Adrenal gland (tissue), 12 donors: ENCODE data around the gene RND1. TPM values are rescaled to one million over a fixed set of nuclear protein-coding genes. Genes with fewer than 3 reads are reported as not detected.
"Not testable (repeated sequence)": the region's sequence is repeated elsewhere in the genome, so short reads cannot be mapped to it uniquely, and the experiment has no call there.

Experiments
- DNase-seq, 7 donors: peaks; one replicate each; pipeline ENCODE4 v3.0.0-alpha.2; 2019 to 2020
- H3K27ac ChIP-seq, 5 donors: fragments of 200-600 bp; sonication (generic) in 4 of 5; 1 replicate in 3 of 5; 2 replicates in 2 of 5; pipeline versions ENCODE4 v1.5.1 to v1.8.0; 2016 to 2020; ENCODE audit warnings: mild to moderate bottlenecking in 1 of 5
- H3K27me3 ChIP-seq: fragments of 200-600 bp; 2 replicates; pipeline ENCODE4 v1.8.0; 2021
- H3K36me3 ChIP-seq, 2 donors: fragments of 200-600 bp; replicated peaks in 1 of 2; 1 replicate in 1 of 2; 2 replicates in 1 of 2; pipeline versions ENCODE4 v1.5.1 to v1.8.0; 2018 to 2022
- H3K4me1 ChIP-seq, 2 donors: fragments of 200-600 bp; replicated peaks in 1 of 2; 1 replicate in 1 of 2; 2 replicates in 1 of 2; pipeline versions ENCODE4 v1.5.1 to v1.8.0; 2018 to 2021
- H3K4me3 ChIP-seq, 4 donors: fragments of 200-600 bp; sonication (generic) in 3 of 4; one replicate each; pipeline ENCODE4 v1.5.1; 2016 to 2018
- H3K9me3 ChIP-seq, 3 donors: fragments of 200-600 bp; sonication (generic) in 1 of 3; replicated peaks in 1 of 3; 1 replicate in 2 of 3; 2 replicates in 1 of 3; pipeline versions ENCODE4 v1.5.1 to v1.8.0; 2016 to 2021
- CTCF ChIP-seq, 6 experiments: fragments of 450-650 bp in 4 of 6; fragments of 200-600 bp in 2 of 6; sonication (generic) in 1 of 6; IDR thresholded peaks; 1 replicate in 5 of 6; 2 replicates in 1 of 6; pipeline versions ENCODE4 v1.5.1 to v1.8.0; 2016 to 2021; ENCODE audit warnings: antibody characterized with exemption in 6 of 6, mild to moderate bottlenecking in 2 of 6, moderate library complexity in 1 of 6
- POLR2A ChIP-seq, 2 donors: fragments of 450-650 bp; IDR thresholded peaks; one replicate each; pipeline ENCODE4 v1.6.1; 2017; ENCODE audit warnings: antibody characterized with exemption in 2 of 2, mild to moderate bottlenecking in 2 of 2, moderate library complexity in 1 of 2
- WGBS, 4 donors: extraction: QIAGEN DNeasy Blood & Tissue Kit in 2 of 4; methylation state at CpG; one replicate each; pipeline versions ENCODE4 v1.1.5 to v1.1.7; 2013 to 2017; 5-methylcytosine and 5-hydroxymethylcytosine counted together
- intact Hi-C, 2 donors: fragments of 100-400 bp; cut with DNase I; formaldehyde crosslinking; loops; one replicate each; pipeline versions ENCODE4 v1.14.1 to v1.15.0; 2022 to 2023
- polyA plus RNA-seq, 3 donors: library from polyadenylated mRNA; stranded (reverse); fragments of 200-250 nt in 2 of 3; fragments of 350-450 nt in 1 of 3; fragmentation: Illumina TruSeq in 1 of 3; extraction: RNeasy Lipid Tissue Mini Kit (QIAGEN cat#74804) in 1 of 3; gene quantifications; one replicate each; pipeline ENCODE4 v1.2.3, GENCODE V29; 2013 to 2014
- total RNA-seq, 9 donors: library from RNA; depleted of rRNA in 4 of 9; stranded (reverse); fragments of >200 nt in 4 of 9; fragments of 120-200 nt in 1 of 9; fragmentation: NEBNext Ultra II Directional in 1 of 9; extraction: Animal tissue kit (Norgen Biotek cat#: 25700) in 1 of 9; gene quantifications; one replicate each; pipeline versions ENCODE4 v1.1.0 to v1.2.4, GENCODE V29; 2013 to 2023
- donor health status: healthy with polysubstance abuse.
- donor health status: Bipolar disorder and iron deficiency.
- donor health status: DM: yes; HTN: yes; CAD: no.
- donor health status: DM: no; HTN: no; CAD: no.
- donor health status: DM: no; HTN: no; CAD: no.
- donor health status: DM: yes; HTN: yes; CAD: no.

Gene RND1
- total and polyA plus RNA-seq, 12 donors, result 0.20 to 2.9 (median 0.43) TPM; not detected in 5

GRCh38 chr12:48878548-48878947 is 12.9 kb upstream of the RND1 start:
- Histone ChIP-seq H3K27ac (no peak overlapping the region), H3K9me3 (no peaks in the 10 kb centered on the region), H3K4me1 (no peaks in the 10 kb centered on the region), H3K4me3 (no peak overlapping the region), H3K27me3 (no peaks in the 10 kb centered on the region), H3K36me3 (no peaks in the 10 kb centered on the region)
- DNase-seq, result no peak
- intact Hi-C loops, result no loop called here
- WGBS, 4 donors, result 77 to 83% (median 79%) methylated on average over 2 of the region's 2 CpGs
- TF ChIP-seq POLR2A (IDR thresholded peaks at IDR 0.05) (no peak), CTCF (IDR thresholded peaks at IDR 0.05) (no peak)

GRCh38 chr12:48875944-48876515 is 10.4 kb upstream of the RND1 start:
- H3K27me3 ChIP-seq, result no peaks in the 10 kb centered on the region
- no peak overlapping the region for H3K27ac ChIP-seq
- no peak for DNase-seq
- no peak for TF ChIP-seq POLR2A (IDR thresholded peaks at IDR 0.05)
- no peak for TF ChIP-seq CTCF (IDR thresholded peaks at IDR 0.05)
- H3K36me3 ChIP-seq, result no peaks in the 10 kb centered on the region
- no peak overlapping the region for H3K4me3 ChIP-seq
- H3K9me3 ChIP-seq, result no peaks in the 10 kb centered on the region
- WGBS, 4 donors, result 48 to 83% (median 75%) methylated on average over 4 of the region's 4 CpGs
- H3K4me1 ChIP-seq, result no peaks in the 10 kb centered on the region
- intact Hi-C loops, result no loop called here

GRCh38 chr12:48873534-48873933 is 7.9 kb upstream of the RND1 start:
- H3K9me3 ChIP-seq, H3K27ac ChIP-seq, H3K4me3 ChIP-seq, H3K27me3 ChIP-seq, DNase-seq, H3K36me3 ChIP-seq, H3K4me1 ChIP-seq, intact Hi-C loops: not testable (repeated sequence)
- 82 to 89% (median 87%) methylated on average over 8 of the region's 8 CpGs for WGBS, 4 donors

GRCh38 chr12:48873096-48873495 is 7.4 kb upstream of the RND1 start:
- Histone ChIP-seq H3K4me1 (no peaks in the 10 kb centered on the region), H3K27ac (no peak overlapping the region), H3K4me3 (no peak overlapping the region), H3K36me3 (no peaks in the 10 kb centered on the region), H3K27me3 (no peaks in the 10 kb centered on the region), H3K9me3 (no peaks in the 10 kb centered on the region)
- DNase-seq, result no peak
- TF ChIP-seq POLR2A (IDR thresholded peaks at IDR 0.05) (no peak), CTCF (IDR thresholded peaks at IDR 0.05) (no peak)
- 75 to 84% (median 81%) methylated on average over 4 of the region's 4 CpGs for WGBS, 4 donors
- intact Hi-C loops, result no loop called here

- Histone ChIP-seq H3K36me3 (no peaks in the 10 kb centered on the region), H3K9me3 (no peaks in the 10 kb centered on the region), H3K27ac (no peak overlapping the region), H3K4me3 (no peak overlapping the region), H3K4me1 (peaks cover 0 to 5% of the 10 kb centered on the region in 2 donors), H3K27me3 (no peaks in the 10 kb centered on the region)
- DNase-seq, result no peak
- no peak for TF ChIP-seq CTCF (IDR thresholded peaks at IDR 0.05)
- no peak for TF ChIP-seq POLR2A (IDR thresholded peaks at IDR 0.05)
- WGBS, 4 donors, result 66 to 81% (median 73%) methylated on average over 2 of the region's 2 CpGs
- intact Hi-C loops, result no loop called here
These were observed 3.5 kb upstream of the RND1 start for GRCh38 chr12:48869191-48869590.
